Erythroblast (primary cell): ENCODE results near the gene HDAC7.

Source experiments
- GATA1 ChIP-seq: IDR thresholded peaks from 2 replicates; pipeline ENCODE4 v1.6.1; 2011; ENCODE audit warnings: low read depth, mild to moderate bottlenecking, control low read depth, low read length, moderate library complexity
- POLR2A ChIP-seq: IDR thresholded peaks from 2 replicates; pipeline ENCODE4 v1.6.1; 2011; ENCODE audit warnings: mild to moderate bottlenecking, low read length

DNA sequence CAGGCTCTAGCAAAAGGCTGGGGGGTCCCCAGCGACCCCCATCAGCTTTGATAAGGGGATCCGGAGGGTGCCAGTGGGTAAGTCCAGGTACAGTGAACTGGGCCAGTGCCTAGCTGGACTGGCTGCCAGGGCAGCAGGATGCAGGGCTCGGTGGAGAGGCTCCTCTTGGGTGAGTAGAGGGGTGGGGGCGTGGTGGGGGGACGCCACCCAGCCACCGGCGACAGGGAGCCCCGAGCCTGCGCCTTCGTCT is 61.2 kb downstream of the HDAC7 start:
- no peak for TF ChIP-seq POLR2A
- no peak for TF ChIP-seq GATA1
